NCI-H1436 treated with DMSO at 0.1 percent for 48 hours (cell line): Measurements from ENCODE around the gene CDKN1B.

ENCODE experiments used
- DNase-seq: peaks from one replicate; lab custom pipeline; 2025; lab: John Stamatoyannopoulos, UW

The CDKN1B gene

DNA sequence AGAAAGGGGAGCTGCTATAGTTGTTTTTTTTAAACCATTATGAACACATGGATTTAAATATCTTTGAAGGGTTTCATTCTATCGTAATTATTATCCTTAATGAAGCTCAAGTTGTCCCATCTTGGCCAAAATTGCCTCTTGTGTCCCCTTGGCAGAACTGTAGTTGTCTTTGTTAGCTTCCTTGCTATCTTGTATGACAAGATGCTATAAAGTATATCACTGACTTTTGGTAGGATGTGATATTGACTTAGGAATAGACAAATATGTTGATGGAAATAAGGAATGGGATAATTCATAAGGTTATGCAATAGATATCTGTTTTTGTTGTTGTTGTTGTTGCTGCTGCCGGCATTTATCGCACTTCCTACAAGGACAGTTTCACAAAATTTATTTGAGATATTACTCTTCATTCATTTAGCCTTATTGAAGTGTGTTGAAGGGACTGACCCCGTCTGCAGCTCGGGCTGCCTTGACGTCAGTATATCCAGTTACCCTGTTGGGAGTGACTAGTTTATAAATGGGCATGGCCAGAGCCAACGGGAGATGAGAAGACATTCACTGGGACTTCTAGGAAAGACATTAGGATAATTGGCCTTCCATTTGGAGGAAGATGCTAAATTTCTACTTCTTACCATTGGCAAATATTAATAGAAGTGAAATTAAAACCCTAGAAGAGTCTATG, 42.2 kb downstream of the CDKN1B start:
- no peak for DNase-seq

DNA sequence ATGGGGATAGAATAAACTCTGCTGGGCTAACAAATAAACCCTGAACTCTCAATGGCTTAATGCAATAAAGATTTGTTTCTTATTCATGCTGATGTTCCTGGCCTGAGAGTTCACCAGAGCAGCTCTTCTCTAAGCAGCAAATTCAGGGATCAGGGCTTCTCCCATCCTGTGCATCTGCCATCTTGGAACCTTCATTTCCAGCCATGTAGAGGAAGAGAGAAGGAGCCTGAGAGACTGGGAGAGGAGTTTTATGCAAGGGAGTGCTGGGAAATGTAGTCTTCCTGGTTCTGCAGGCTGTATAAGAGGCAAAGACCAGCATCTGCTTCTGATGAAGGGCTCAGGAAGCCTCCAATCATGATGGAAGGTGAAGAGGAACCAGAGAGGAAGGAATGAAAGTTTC, 47.7 kb downstream of the CDKN1B start:
- DNase-seq: no peak

DNA sequence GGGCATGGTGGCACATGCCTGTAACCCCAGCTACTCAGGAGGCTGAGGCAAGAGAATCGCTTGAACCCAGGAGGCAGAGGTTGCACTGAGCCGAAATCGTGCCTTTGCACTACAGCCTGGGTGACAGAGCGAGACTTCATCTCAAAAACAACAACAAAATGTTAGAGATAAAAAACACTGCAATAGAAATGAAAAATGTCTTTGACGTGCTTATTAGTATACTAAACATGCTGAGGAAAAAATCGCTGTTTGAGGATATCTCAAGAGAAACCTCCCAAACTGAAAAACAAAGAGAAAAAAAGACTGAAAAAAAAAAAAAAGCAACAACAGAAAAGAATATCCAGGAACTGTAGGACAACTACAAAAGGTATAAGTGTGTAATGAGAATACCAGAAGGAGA, 53.1 kb downstream of the CDKN1B start:
- no peak for DNase-seq
